Activated naive CD8-positive, alpha-beta T cell treated with anti-CD3 and anti-CD28 coated beads, Interleukin-2, amount 50 U/mL, for 24 hours (primary cell): ENCODE measurements around the gene ZCCHC24.
"Not testable (repeated sequence)": the region's sequence is repeated elsewhere in the genome, so short reads cannot be mapped to it uniquely, and the experiment has no call there.

ENCODE experiments used
- ATAC-seq: fragments of 150-1000 bp; cut with Tn5 transposase; one replicate; pipeline ENCODE4 v1.10.0; 2021
- DNase-seq: peaks from one replicate; pipeline ENCODE4 v3.0.0; 2021
- H3K27ac Mint-ChIP-seq: one replicate; pipeline ENCODE4 v1.8.0; 2021; ENCODE audit warnings: mild to moderate bottlenecking, mixed read lengths
- H3K27me3 Mint-ChIP-seq: one replicate; pipeline ENCODE4 v1.8.0; 2021; ENCODE audit warnings: mixed read lengths
- H3K36me3 Mint-ChIP-seq: one replicate; pipeline ENCODE4 v1.8.0; 2021; ENCODE audit warnings: low read depth, mixed read lengths
- H3K4me1 Mint-ChIP-seq: one replicate; pipeline ENCODE4 v1.8.0; 2021; ENCODE audit warnings: mixed read lengths
- H3K4me3 Mint-ChIP-seq: one replicate; pipeline ENCODE4 v1.8.0; 2021; ENCODE audit warnings: mild to moderate bottlenecking, moderate library complexity, mixed read lengths
- H3K9me3 Mint-ChIP-seq: one replicate; pipeline ENCODE4 v1.8.0; 2021; ENCODE audit warnings: mixed read lengths

The ZCCHC24 gene

DNA sequence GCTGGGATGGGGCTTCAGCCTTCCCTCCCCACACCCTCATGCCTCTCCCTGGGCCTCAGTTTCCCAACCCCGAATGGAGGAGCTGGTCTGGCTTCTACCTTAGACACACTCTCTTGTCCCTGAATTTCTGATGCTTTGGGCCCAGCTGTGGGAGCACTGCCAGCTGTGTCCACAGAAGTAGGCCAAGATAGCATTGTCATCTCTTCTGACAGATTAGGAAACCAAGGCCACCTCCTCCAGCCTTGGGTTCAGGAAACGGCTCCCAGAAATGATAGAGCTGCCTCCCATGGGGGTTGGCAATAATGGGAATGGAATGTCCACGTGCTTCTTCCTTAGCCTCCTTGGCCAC, 96.8 kb downstream of the ZCCHC24 start:
- Mint-ChIP-seq H3K36me3 (peaks cover 51% of the 10 kb centered on the region), H3K9me3 (no peaks in the 10 kb centered on the region), H3K4me3 (peak overlapping the region; percentile 88), H3K27ac (peak overlapping the region; percentile 91), H3K27me3 (no peaks in the 10 kb centered on the region), H3K4me1 (peaks cover 38% of the 10 kb centered on the region)
- DNase-seq = no peak
- ATAC-seq = no peak

DNA sequence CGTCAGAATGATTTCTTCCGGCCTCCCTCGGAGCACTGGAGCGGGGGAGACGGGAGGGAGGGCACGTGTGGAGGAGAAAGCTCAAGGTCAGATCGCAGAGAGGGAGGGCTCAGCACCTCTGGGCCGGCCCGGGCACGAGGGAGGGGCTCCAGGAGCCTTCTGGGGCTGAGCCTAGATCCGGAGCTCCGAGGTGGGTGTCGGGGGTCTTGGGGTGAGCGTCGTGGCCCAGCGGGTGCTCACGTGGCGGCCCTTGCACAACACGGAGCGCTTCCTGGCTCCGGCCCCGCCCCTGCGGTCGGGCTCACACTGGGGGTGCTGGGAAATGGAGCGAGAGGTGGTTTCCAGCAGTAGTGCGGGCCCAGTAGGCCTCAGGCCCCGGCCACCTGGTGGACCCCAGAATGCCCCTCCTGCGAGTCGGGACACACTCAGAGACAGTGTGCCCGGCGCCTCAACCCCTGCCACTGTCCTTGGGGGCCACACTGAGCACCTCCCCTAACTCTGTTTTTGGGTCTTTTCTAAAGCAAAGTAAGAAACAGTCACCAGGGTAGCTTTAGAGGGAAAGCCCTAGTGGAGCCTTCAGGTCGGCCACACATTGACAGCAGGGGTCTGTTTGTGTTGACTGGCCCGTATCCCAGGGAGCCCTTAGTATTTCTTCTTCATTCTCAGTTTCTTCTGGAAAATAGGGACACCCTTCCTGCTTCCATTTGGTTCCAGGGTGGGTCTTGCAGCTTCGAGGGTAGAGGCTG, 97.4 kb downstream of the ZCCHC24 start:
- ATAC-seq (peak; percentile 63), DNase-seq (peak; percentile 84)
- Mint-ChIP-seq H3K9me3 (no peaks in the 10 kb centered on the region), H3K4me1 (peaks cover 32% of the 10 kb centered on the region), H3K36me3 (peaks cover 46% of the 10 kb centered on the region), H3K4me3 (peak overlapping the region; percentile 88), H3K27ac (peak overlapping the region; percentile 91), H3K27me3 (no peaks in the 10 kb centered on the region)

DNA sequence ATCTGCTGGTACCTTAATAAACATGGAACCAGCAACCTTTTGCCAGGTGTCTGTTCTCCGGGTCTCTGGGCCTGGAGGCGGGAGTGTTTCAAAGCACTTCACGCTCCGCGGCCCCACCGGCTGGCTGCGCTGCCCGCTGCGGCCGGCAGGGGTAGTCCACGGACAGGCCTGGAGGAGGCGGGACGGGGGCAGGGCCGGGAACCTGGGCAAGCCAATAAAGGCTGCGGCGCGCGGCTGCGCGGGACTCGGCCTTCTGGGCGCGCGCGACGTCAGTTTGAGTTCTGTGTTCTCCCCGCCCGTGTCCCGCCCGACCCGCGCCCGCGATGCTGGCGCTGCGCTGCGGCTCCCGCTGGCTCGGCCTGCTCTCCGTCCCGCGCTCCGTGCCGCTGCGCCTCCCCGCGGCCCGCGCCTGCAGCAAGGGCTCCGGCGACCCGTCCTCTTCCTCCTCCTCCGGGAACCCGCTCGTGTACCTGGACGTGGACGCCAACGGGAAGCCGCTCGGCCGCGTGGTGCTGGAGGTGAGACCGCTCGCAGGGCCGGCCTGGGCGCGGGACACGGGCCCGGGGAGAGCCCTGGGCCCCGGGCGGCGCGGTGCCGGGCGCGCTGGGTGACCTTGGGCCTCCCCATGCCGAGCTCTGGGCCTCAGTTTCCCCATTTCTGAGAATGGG, 98.1 kb downstream of the ZCCHC24 start, which contains the start of gene PPIF:
Gene PPIF (plus strand): TSS at position 244 of the 668 bp plus-strand sequence. CDS start 80 bp downstream, at position 324.
- H3K36me3 Mint-ChIP-seq = peaks cover 40% of the 10 kb centered on the region
- H3K4me3 Mint-ChIP-seq = peak within 1 kb of the TSS; percentile 88
- DNase-seq (peak; percentile 96), ATAC-seq (peak; percentile 92)
- H3K27ac Mint-ChIP-seq = peak within 1 kb of the TSS; percentile 91
- H3K4me1 Mint-ChIP-seq = peaks cover 31% of the 10 kb centered on the region
- no peaks in the 10 kb centered on the region for H3K27me3 Mint-ChIP-seq
- no peaks in the 10 kb centered on the region for H3K9me3 Mint-ChIP-seq

DNA sequence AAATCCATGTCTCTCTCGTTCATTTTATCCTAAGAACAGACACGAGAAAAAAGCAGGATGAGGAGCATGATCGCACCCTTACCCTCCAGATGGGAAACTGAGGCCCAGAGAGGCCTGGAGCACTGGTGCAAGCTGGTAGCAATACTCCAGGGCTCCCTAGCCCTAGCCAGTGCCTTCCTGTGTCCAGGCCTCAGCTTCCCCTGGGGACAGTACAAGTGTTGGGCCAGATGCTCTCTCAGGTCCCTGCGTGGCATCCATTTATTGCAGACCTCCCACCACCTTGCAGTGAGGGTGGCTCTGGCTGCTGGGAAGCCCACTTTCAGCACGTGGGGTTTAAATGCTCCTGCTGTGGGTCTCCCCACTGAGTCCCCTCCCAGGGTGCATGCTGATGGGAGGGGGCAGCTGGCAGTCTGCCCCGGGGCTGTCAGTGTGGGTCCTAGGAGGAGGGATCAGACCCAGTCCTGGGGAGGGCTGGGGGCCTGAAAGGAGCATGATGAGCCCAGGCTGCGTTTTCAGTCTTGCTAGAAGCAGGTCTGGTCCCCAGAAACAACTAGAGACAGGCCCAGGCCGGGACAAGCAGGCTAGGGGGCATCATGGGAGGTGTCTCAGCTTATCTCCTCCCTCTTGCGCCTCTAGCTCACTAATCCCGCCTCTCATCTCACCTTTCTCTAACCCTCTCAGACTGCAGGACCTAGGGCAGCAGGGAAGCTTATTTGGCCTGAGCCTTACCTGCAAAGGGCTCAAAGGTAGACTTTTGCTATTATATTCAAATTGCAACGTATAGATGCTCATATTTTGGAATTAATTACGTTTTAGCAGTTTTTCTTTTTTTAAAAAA, 98.8 kb downstream of the ZCCHC24 start:
- no peak for ATAC-seq
- Mint-ChIP-seq H3K36me3 (peaks cover 33% of the 10 kb centered on the region), H3K4me1 (peaks cover 27% of the 10 kb centered on the region), H3K27me3 (no peaks in the 10 kb centered on the region), H3K27ac (no peak overlapping the region), H3K4me3 (peak overlapping the region; percentile 88), H3K9me3 (no peaks in the 10 kb centered on the region)
- peak; percentile 18 for DNase-seq

DNA sequence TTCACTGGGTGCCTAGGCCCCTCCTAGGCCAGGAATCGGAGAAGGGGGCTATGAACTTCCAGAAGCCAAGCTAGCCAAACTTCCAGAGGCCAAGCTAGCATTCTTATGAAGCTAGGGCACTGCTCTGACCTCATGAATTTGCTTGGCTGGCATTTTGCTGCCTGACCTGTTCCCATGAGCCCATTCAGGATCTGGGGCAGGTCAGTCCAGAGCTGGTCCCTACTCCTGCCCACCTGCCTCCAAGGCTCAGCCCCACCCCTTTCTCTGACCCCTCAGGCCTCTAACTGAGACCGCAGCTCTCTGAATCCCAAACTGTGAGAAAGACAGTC, 99.4 kb downstream of the ZCCHC24 start:
- ATAC-seq = no peak

DNA sequence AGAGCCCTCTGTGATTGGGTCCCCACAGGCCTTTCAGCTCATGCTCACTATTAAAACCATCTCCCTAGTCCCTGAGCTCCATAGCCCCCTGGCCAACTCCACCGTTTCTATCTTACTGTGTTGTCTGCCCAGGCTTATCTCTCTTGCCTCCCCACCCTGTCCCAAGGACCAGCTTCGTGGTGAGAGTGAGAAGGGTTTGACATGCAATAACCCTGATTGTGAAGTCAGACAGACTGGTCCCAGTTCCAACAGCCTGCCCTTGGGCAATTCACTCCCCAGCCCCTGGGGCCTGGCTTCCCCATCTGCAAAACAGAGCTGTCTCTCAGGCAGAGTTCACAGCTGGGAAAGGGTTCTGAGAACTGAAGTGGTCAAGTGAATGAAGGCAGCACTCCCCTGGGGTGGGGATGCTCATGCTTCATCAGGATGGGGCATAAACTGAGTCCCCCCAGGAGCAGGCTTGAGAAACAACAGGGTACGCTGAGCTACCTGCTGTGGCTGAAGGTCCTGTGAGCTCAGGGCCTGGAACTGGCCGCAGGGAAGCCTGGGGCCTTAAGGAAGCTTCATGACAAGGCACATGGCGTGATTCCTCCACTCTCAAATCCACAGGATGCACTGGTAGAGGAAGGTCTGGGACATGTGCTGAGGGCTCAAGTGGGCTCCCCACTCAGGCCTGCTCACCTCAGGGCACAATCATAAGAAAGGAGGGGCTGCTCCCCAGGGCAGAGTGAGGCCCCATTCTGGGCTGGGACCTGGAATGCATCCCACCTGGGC, 100.0 kb downstream of the ZCCHC24 start:
- H3K27ac Mint-ChIP-seq = no peak overlapping the region
- no peaks in the 10 kb centered on the region for H3K27me3 Mint-ChIP-seq
- no peaks in the 10 kb centered on the region for H3K9me3 Mint-ChIP-seq
- H3K36me3 Mint-ChIP-seq = peaks cover 24% of the 10 kb centered on the region
- peaks cover 26% of the 10 kb centered on the region for H3K4me1 Mint-ChIP-seq
- no peak overlapping the region for H3K4me3 Mint-ChIP-seq
- ATAC-seq (no peak), DNase-seq (peak; percentile 1)

More for the DNA sequence above, 99.4 kb downstream of the ZCCHC24 start:
- peaks cover 26% of the 10 kb centered on the region for H3K4me1 Mint-ChIP-seq
- peaks cover 28% of the 10 kb centered on the region for H3K36me3 Mint-ChIP-seq
- H3K27me3 Mint-ChIP-seq = no peaks in the 10 kb centered on the region
- H3K27ac Mint-ChIP-seq = no peak overlapping the region
- H3K9me3 Mint-ChIP-seq = no peaks in the 10 kb centered on the region
- DNase-seq = no peak
- no peak overlapping the region for H3K4me3 Mint-ChIP-seq

DNA sequence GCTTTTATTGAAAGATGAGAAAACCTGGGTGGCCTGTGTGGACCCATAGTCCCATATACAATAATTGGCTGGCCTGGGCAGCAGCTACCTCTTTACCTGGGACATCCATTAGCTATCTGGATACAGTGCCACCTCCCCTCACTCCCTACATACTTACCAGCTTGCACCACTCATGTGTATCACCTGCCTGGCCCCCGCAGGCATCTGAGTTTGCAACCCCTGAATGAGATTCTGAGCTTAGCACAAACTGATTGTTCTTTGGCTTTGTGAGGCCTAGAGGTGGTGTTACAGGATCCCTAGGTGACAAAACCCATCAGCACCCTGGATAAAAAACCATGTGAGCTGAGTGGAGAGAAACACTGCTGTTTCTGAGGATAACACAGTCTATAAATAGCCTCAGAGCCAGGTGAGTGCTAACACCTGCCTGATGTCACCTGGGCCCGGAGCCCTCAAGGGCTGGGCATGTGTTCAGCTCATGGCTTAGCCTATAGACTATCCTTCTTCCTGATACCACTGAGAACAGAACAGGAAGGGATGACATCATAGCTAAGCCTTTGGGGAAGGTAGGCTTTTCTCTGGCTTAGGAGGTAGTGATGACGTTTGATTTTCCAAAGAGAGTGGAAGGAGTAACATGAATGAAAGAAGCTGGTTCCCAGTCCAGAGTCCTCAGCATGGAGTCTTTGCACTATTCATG, 100.8 kb downstream of the ZCCHC24 start:
- no peak for DNase-seq
- H3K9me3 Mint-ChIP-seq = no peaks in the 10 kb centered on the region
- no peak overlapping the region for H3K27ac Mint-ChIP-seq
- no peaks in the 10 kb centered on the region for H3K27me3 Mint-ChIP-seq
- H3K36me3 Mint-ChIP-seq = peaks cover 16% of the 10 kb centered on the region
- H3K4me3 Mint-ChIP-seq = no peak overlapping the region
- no peak for ATAC-seq
- peaks cover 19% of the 10 kb centered on the region for H3K4me1 Mint-ChIP-seq

DNA sequence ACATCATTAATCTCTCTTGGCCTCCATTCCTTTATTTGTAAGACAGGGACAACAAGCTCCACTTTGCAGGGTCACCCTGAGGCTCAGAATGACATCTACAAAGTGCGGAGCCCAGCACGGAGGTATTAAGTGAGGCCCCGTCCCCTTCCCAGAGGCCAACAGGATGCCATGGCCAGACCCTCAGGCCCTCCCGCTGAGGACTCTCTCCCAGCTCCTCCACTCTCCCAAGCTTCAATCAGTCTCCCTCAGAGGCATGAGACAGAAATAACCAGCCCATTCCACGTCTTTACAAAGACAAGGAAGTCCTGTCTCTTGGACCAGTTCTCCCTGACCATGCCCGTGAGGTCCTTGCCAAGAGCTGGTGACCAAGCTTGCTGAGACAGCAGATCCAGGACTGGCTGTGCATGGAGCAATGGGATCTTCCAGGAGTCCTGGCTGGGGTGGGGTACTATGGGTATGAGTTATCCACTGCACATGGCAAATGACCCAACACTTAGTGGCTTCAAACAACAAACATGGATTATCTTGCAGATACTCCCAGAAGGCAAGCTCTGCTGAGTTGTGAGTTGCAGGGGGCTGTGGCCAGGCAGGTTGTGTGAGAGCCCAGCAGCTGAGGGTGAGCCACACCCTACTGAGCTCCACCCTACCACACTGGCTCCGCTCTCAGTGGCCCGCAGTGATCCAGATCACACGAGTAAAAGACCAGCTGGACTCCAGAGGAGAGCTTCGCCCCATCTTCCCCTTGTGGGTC, 102.4 kb downstream of the ZCCHC24 start:
- Mint-ChIP-seq H3K27ac (no peak overlapping the region), H3K4me1 (peaks cover 4% of the 10 kb centered on the region), H3K27me3 (no peaks in the 10 kb centered on the region)

GRCh38 chr10:79342295-79342761, 103.1 kb downstream of the ZCCHC24 start:
- no peak overlapping the region for H3K4me3 Mint-ChIP-seq
- no peak overlapping the region for H3K27ac Mint-ChIP-seq
- no peaks in the 10 kb centered on the region for H3K27me3 Mint-ChIP-seq
- no peak for ATAC-seq
- H3K4me1 Mint-ChIP-seq = peaks cover 4% of the 10 kb centered on the region
- H3K9me3 Mint-ChIP-seq = no peaks in the 10 kb centered on the region
- no peaks in the 10 kb centered on the region for H3K36me3 Mint-ChIP-seq
- no peak for DNase-seq

More for the DNA sequence above, 102.4 kb downstream of the ZCCHC24 start:
- no peak for ATAC-seq
- H3K4me3 Mint-ChIP-seq = no peak overlapping the region
- no peaks in the 10 kb centered on the region for H3K36me3 Mint-ChIP-seq
- no peaks in the 10 kb centered on the region for H3K9me3 Mint-ChIP-seq
- DNase-seq = peak; percentile 1

DNA sequence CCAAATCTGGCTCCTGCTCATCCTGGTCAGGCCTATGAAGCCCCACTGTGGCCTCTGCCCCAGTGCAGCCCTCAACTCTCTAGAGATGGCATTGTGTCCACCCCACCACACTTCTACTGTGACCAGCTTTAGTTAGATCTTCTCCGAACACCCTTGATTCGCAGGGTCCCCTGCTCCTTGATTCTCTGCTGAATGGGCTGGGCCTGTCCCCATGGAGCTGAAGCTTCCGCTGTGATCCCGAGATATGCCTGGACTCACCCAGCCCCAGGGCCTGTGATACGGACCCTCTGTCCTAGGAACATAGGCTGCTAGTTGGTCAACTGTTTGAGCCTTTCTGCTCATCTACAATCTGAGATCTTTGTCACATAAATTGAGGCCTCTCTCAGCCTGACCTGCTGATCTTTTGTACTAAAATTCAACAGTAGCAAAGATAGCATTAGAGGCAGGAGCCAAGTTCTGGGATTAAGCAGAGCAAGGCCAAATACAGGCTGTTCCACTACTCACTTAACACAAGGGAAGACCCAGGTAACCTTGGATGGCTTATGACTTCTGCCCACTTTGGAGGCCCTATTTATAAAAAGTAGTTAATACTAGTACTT, 104.7 kb downstream of the ZCCHC24 start:
- DNase-seq (no peak), ATAC-seq (no peak)
- no peak overlapping the region for H3K27ac Mint-ChIP-seq
- H3K4me1 Mint-ChIP-seq = no peaks in the 10 kb centered on the region
- H3K9me3 Mint-ChIP-seq = no peaks in the 10 kb centered on the region
- H3K4me3 Mint-ChIP-seq = no peak overlapping the region
- H3K27me3 Mint-ChIP-seq = no peaks in the 10 kb centered on the region
- H3K36me3 Mint-ChIP-seq = no peaks in the 10 kb centered on the region

GRCh38 chr10:79339266-79339665, 106.2 kb downstream of the ZCCHC24 start:
- Mint-ChIP-seq H3K4me3 (no peak overlapping the region), H3K27ac (no peak overlapping the region), H3K4me1 (peaks cover 11% of the 10 kb centered on the region), H3K27me3 (no peaks in the 10 kb centered on the region), H3K9me3 (no peaks in the 10 kb centered on the region), H3K36me3 (no peaks in the 10 kb centered on the region)
- ATAC-seq (no peak), DNase-seq (no peak)

- not testable (repeated sequence) for H3K4me3 Mint-ChIP-seq, H3K27me3 Mint-ChIP-seq, ATAC-seq, H3K9me3 Mint-ChIP-seq, DNase-seq, H3K27ac Mint-ChIP-seq, H3K36me3 Mint-ChIP-seq
- peaks cover 23% of the 10 kb centered on the region for H3K4me1 Mint-ChIP-seq
Observed at GRCh38 chr10:79337783-79338469, 107.5 kb downstream of the ZCCHC24 start.
